ENCODE data around the gene BRPF3. TPM values are rescaled to one million over a fixed set of nuclear protein-coding genes. Genes with fewer than 3 reads are reported as not detected.

The BRPF3 gene
- total and polyA plus RNA-seq, 3 donors from 2014 or later: 70.5 to 104 (median 102) TPM

DNA sequence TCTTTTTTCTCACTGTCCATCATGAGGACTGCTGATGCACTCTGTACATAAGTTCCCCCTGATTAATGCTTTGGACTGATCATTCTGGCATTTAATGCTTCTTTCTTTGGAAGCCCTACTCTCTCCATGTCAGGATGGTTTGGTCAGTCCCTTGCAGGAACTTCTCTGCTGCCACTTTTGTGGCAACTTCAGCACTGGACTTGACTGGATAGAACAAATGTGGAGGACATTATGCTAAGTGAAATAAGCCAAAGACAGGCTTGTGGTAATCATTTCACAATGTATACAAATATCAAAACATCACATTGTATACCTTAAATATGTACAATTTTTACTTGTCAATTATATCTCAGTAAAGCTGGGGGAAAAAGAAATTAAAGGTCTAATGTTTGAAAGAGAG lies 12.2 kb upstream of the BRPF3 start:
- H3K9me3 ChIP-seq: no peaks in the 10 kb centered on the region
- intact Hi-C loops (cut with DNase I; ENCODE audit: low total_unique reads): no loop called here

DNA sequence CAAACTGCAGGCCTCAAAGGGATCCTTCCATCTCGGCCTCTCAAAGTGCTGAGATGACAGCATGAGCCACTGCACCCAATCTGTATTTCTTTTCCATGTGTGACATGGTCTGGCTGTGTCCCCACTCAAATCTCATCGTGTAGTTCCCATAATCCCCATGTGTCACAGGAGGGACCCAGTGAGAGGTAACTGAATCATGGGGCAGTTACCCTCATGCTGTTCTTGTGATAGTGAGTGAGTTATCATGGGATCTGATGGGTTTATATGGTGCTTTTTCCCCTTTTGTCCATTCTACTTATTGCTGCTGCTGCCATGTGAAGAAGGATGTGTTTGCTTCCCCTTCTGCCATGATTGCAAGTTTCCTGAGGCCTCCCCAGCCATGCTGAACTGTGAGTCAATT lies 10.3 kb upstream of the BRPF3 start:
- TF ChIP-seq POLR2A (IDR thresholded peaks at IDR 0.05): no peak
- TF ChIP-seq, protein P1, sequence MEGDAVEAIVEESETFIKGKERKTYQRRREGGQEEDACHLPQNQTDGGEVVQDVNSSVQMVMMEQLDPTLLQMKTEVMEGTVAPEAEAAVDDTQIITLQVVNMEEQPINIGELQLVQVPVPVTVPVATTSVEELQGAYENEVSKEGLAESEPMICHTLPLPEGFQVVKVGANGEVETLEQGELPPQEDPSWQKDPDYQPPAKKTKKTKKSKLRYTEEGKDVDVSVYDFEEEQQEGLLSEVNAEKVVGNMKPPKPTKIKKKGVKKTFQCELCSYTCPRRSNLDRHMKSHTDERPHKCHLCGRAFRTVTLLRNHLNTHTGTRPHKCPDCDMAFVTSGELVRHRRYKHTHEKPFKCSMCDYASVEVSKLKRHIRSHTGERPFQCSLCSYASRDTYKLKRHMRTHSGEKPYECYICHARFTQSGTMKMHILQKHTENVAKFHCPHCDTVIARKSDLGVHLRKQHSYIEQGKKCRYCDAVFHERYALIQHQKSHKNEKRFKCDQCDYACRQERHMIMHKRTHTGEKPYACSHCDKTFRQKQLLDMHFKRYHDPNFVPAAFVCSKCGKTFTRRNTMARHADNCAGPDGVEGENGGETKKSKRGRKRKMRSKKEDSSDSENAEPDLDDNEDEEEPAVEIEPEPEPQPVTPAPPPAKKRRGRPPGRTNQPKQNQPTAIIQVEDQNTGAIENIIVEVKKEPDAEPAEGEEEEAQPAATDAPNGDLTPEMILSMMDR (IDR thresholded peaks at IDR 0.05): no peak
- no peaks in the 10 kb centered on the region for H3K27me3 ChIP-seq
- WGBS, 2 donors: 82 to 90% methylated on average over 2 of the region's 2 CpGs
- H3K27ac ChIP-seq: no peak overlapping the region
- no peak for DNase-seq
- no peaks in the 10 kb centered on the region for H3K9me3 ChIP-seq
- H3K4me1 ChIP-seq: no peaks in the 10 kb centered on the region
- intact Hi-C loops (cut with DNase I; ENCODE audit: low total_unique reads): no loop called here
- H3K36me3 ChIP-seq (ENCODE audit: low read depth, missing control alignments): no peaks in the 10 kb centered on the region
- no peak overlapping the region for H3K4me3 ChIP-seq

More for the DNA sequence above, 12.2 kb upstream of the BRPF3 start:
- H3K4me1 ChIP-seq: no peaks in the 10 kb centered on the region
- H3K36me3 ChIP-seq (ENCODE audit: low read depth, missing control alignments): no peaks in the 10 kb centered on the region
- TF ChIP-seq, protein P1 (IDR thresholded peaks at IDR 0.05): no peak
- TF ChIP-seq POLR2A (IDR thresholded peaks at IDR 0.05): no peak
- no peak for DNase-seq
- no peaks in the 10 kb centered on the region for H3K27me3 ChIP-seq
- no peak overlapping the region for H3K27ac ChIP-seq
- H3K4me3 ChIP-seq: no peak overlapping the region

DNA sequence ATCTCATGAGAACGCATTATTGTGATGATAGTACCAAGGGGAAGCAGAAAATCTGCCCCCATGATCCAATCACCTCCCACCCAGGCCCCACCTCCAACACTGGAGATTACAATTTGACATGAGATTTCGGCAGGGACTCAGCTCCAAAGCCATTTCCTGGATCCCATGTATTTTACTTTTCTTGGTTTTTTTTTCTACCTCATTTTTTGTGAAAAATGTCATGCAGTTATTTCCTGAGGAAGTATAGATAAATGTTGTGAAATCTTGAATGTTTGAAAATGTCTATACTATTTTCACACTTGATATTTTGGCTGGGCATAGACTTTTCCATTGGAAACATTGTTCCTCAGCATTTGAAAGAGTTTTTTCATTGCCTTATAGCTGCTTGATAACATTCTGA lies 9.1 kb upstream of the BRPF3 start:
- DNase-seq: no peak
- Histone ChIP-seq H3K4me3 (no peak overlapping the region), H3K36me3 (ENCODE audit: low read depth, missing control alignments) (no peaks in the 10 kb centered on the region), H3K9me3 (no peaks in the 10 kb centered on the region), H3K27me3 (no peaks in the 10 kb centered on the region), H3K27ac (no peak overlapping the region), H3K4me1 (no peaks in the 10 kb centered on the region)
- WGBS, 2 donors: 72 to 81% methylated on average over 2 of the region's 2 CpGs
- intact Hi-C loops (cut with DNase I; ENCODE audit: low total_unique reads): no loop called here
- no peak for TF ChIP-seq POLR2A (IDR thresholded peaks at IDR 0.05)
- TF ChIP-seq, protein P1 (IDR thresholded peaks at IDR 0.05): no peak

DNA sequence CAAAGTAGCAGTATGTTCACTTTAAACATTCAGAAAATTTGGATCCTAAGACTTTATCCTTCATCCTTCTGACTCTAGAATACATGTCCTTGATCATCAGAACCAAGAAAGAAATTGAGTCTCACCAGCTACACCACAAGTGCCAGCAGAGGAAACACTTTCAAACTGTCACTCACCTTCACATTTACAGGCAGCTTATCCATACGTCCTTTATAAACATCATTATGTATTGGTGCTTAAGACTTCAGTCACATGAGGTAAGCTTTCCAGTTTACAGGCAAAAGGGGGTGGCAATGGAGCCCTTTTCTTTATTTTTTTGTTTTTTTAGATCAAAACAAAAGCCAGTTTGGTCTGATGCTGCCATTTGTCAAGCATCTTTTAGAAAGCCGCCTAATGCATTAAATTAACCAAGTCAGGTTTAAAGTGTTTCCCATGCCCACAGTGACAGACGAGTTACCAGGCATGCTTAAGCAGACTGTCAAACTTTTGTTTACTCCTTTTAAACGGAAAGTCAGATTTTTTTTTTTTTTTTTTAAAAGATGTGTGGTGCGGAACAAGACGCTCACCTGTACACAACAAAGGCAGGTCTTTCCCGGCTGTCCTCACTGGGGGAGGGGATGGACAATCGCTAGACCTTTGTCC lies 952 bp upstream of the BRPF3 start:
- Histone ChIP-seq H3K27ac (peak overlapping the region; percentile 97 to 99), H3K4me1 (peaks cover 17% of the 10 kb centered on the region), H3K36me3 (ENCODE audit: low read depth, missing control alignments) (no peaks in the 10 kb centered on the region), H3K9me3 (no peaks in the 10 kb centered on the region), H3K4me3 (peak overlapping the region; percentile 87 to 88), H3K27me3 (no peaks in the 10 kb centered on the region)
- no peak for DNase-seq
- 17 to 34% methylated on average over 8 of the region's 8 CpGs for WGBS, 2 donors
- TF ChIP-seq POLR2A (IDR thresholded peaks at IDR 0.05): no peak
- TF ChIP-seq, protein P1 (IDR thresholded peaks at IDR 0.05): no peak
- intact Hi-C loops (cut with DNase I; ENCODE audit: low total_unique reads): no loop called here
